HG03066 (cell line): Measurements from ENCODE around the gene CLIC5.

Source experiments
- ATAC-seq: cut with Tn5 transposase; IDR thresholded peaks from one replicate; pipeline ENCODE4 v1.9.1; 2021; ENCODE audit warnings: low read depth; ENCODE audit not compliant: unreplicated experiment

Gene CLIC5

GRCh38 chr6:45855642-45856394, 159.8 kb downstream of the CLIC5 start:
- no peak for ATAC-seq

- ATAC-seq = no peak
These were observed 161.4 kb downstream of the CLIC5 start for GRCh38 chr6:45854149-45854742.

GRCh38 chr6:45851034-45851400, 164.6 kb downstream of the CLIC5 start:
- ATAC-seq = no peak

- no peak for ATAC-seq
These were observed 165.2 kb downstream of the CLIC5 start for GRCh38 chr6:45850378-45851033.

GRCh38 chr6:45845567-45845966, 170.1 kb downstream of the CLIC5 start:
- no peak for ATAC-seq

- no peak for ATAC-seq
These were observed 170.7 kb downstream of the CLIC5 start for GRCh38 chr6:45844986-45845385.

GRCh38 chr6:45843848-45844521, 171.7 kb downstream of the CLIC5 start:
- ATAC-seq = no peak

GRCh38 chr6:45841062-45841461, 174.6 kb downstream of the CLIC5 start:
- ATAC-seq = no peak

- no peak for ATAC-seq
These were observed 176.7 kb downstream of the CLIC5 start for GRCh38 chr6:45838996-45839395.

GRCh38 chr6:45838451-45838850, 177.2 kb downstream of the CLIC5 start:
- no peak for ATAC-seq

GRCh38 chr6:45837541-45838200, 178.0 kb downstream of the CLIC5 start:
- no peak for ATAC-seq

GRCh38 chr6:45836984-45837383, 178.7 kb downstream of the CLIC5 start:
- no peak for ATAC-seq

GRCh38 chr6:45836438-45836824, 179.2 kb downstream of the CLIC5 start:
- ATAC-seq = no peak

GRCh38 chr6:45835721-45836437, 179.8 kb downstream of the CLIC5 start:
- no peak for ATAC-seq

- ATAC-seq = no peak
These were observed 183.6 kb downstream of the CLIC5 start for GRCh38 chr6:45832063-45832462.
